GM12878 (cell line): ENCODE data around the gene IL4I1. TPM values are rescaled to one million over a fixed set of nuclear protein-coding genes. Genes with fewer than 3 reads are reported as not detected.
A peak's percentile ranks its signal among the peaks of the same experiment; 100 is the strongest.

Experiments used
- ATF2 ChIP-seq: IDR thresholded peaks from 2 replicates; pipeline ENCODE4 v1.6.1; 2012; ENCODE audit warnings: low read length, inconsistent platforms
- CEBPB ChIP-seq, 2 experiments: fragments of 150-350 bp in 1 of 2; IDR thresholded peaks; 2 replicates each; pipeline ENCODE4 v1.6.1; 2012 to 2014; ENCODE audit warnings: low read depth in 2 of 2, low read length in 2 of 2, borderline replicate concordance in 1 of 2, inconsistent platforms in 1 of 2
- CEBPZ ChIP-seq: fragments of 150-350 bp; IDR thresholded peaks from 2 replicates; pipeline ENCODE4 v1.6.1; 2016; ENCODE audit warnings: low read depth, low read length
- CHD2 ChIP-seq: IDR thresholded peaks from 2 replicates; pipeline ENCODE4 v1.6.1; 2011; ENCODE audit warnings: low read depth, low read length, improper control_type of control experiment, borderline replicate concordance
- DPF2 ChIP-seq: fragments of 450-650 bp; IDR thresholded peaks from 2 replicates; pipeline ENCODE4 v1.6.1; 2017; ENCODE audit warnings: mild to moderate bottlenecking
- E2F8 ChIP-seq: fragments of 450-650 bp; IDR thresholded peaks from 2 replicates; pipeline ENCODE4 v1.6.1; 2018; ENCODE audit warnings: mild to moderate bottlenecking, low read depth, moderate library complexity; ENCODE audit not compliant: partially characterized antibody
- EP300 ChIP-seq, 2 experiments: fragments of 150-350 bp in 1 of 2; IDR thresholded peaks; 2 replicates each; pipeline ENCODE4 v1.6.1; 2011 to 2012; ENCODE audit warnings: low read depth in 2 of 2, low read length in 2 of 2, borderline replicate concordance in 1 of 2, improper control_type of control experiment in 1 of 2, inconsistent platforms in 1 of 2; ENCODE audit not compliant: control insufficient read depth in 1 of 2
- FOXK2 ChIP-seq: fragments of 450-650 bp; IDR thresholded peaks from 2 replicates; pipeline ENCODE4 v1.6.1; 2017; ENCODE audit warnings: mild to moderate bottlenecking, moderate library complexity
- KDM1A ChIP-seq: fragments of 200-600 bp; sonication (generic); IDR thresholded peaks from 2 replicates; pipeline ENCODE4 v1.6.1; 2016; ENCODE audit warnings: borderline replicate concordance
- NBN ChIP-seq: fragments of 450-650 bp; IDR thresholded peaks from 2 replicates; pipeline ENCODE4 v1.6.1; 2016
- RELA ChIP-seq: fragments of 450-650 bp; IDR thresholded peaks from 2 replicates; pipeline ENCODE4 v1.8.0; 2014; ENCODE audit warnings: borderline replicate concordance; ENCODE audit not compliant: partially characterized antibody
- REST ChIP-seq: IDR thresholded peaks from 2 replicates; pipeline ENCODE4 v1.6.1; 2012; ENCODE audit warnings: mild to moderate bottlenecking, low read depth, low read length
- RUNX3 ChIP-seq: IDR thresholded peaks from 2 replicates; pipeline ENCODE4 v1.6.1; 2012; ENCODE audit warnings: low read length, inconsistent platforms
- SMAD5 ChIP-seq: IDR thresholded peaks from 2 replicates; pipeline ENCODE4 v1.6.1; 2016; ENCODE audit warnings: antibody characterized with exemption, low read depth
- STAT3 ChIP-seq: IDR thresholded peaks from 2 replicates; pipeline ENCODE4 v1.6.1; 2011; ENCODE audit warnings: low read depth, low read length, improper control_type of control experiment
- YY1 ChIP-seq: IDR thresholded peaks from 2 replicates; pipeline ENCODE4 v1.6.1; 2011; ENCODE audit warnings: low read depth, mild to moderate bottlenecking, low read length
- ZNF622 ChIP-seq: fragments of 450-650 bp; IDR thresholded peaks from 2 replicates; pipeline ENCODE4 v1.6.1; 2017; ENCODE audit warnings: mild to moderate bottlenecking, inconsistent platforms
- polyA plus RNA-seq, 11 experiments: library from polyadenylated mRNA; depleted of rRNA in 4 of 11; unstranded in 6 of 11; stranded (reverse) in 5 of 11; fragments of >200 nt; fragmentation: Nextera tagmentation in 4 of 11; fragmentation: Illumina TruSeq in 1 of 11; extraction: Ambion mirVana in 4 of 11; extraction: Trizol in 1 of 11; gene quantifications; 1 replicate in 1 of 11; 2 replicates in 10 of 11; pipeline versions ENCODE4 v1.2.1 to v1.2.3, GENCODE V29; 2011 to 2016; ENCODE audit warnings: inconsistent platforms in 2 of 11, missing spikeins in 2 of 11, low read depth in 1 of 11
- total RNA-seq, 4 experiments: library from RNA; depleted of rRNA in 3 of 4; stranded (reverse); fragments of >200 nt in 3 of 4; fragmentation: Illumina TruSeq in 1 of 4; extraction: Trizol in 1 of 4; gene quantifications; 2 replicates each; pipeline versions ENCODE4 v1.2.1 to v1.2.3, GENCODE V29; 2013 to 2021

IL4I1 gene
- total and polyA plus RNA-seq, 10 of the 15 experiments (the other 5 are each of a cell fraction or from before 2014, with no cell fraction given), result 0.62 to 83.8 (median 42.8) TPM

GRCh38 chr19:49866933-49867782, 29.5 kb downstream of the IL4I1 start, which contains the start of gene PNKP (continued):
- TF ChIP-seq E2F8 (peak; percentile 66), ZNF622 (no peak), EP300 (IDR thresholded peaks at IDR 0.05; ENCODE audit: borderline replicate concordance in 1 of 2, control insufficient read depth in 1 of 2, low read depth in 2 of 2, low read length in 2 of 2) (no peak), YY1 (0 out of 2 replicates have a peak, but pooled peaks have one; percentile 29), CEBPZ (peak; percentile 52; the same call in 1 of the 2 replicates), SMAD5 (peak; percentile 71; the same call in 1 of the 2 replicates), STAT3 (no peak), DPF2 (peak; percentile 76), FOXK2 (no peak), KDM1A (no peak), ATF2 (no peak), CHD2 (peak; percentile 73), RUNX3 (peak; percentile 44; the same call in 1 of the 2 replicates), RELA (peak; percentile 41), REST (no peak), CEBPB (IDR thresholded peaks at IDR 0.05; ENCODE audit: borderline replicate concordance in 1 of 2, low read depth in 2 of 2, low read length in 2 of 2) (no peak), NBN (peak; percentile 93)
